H1 (cell line): ENCODE data around the gene CNOT6L. TPM values are rescaled to one million over a fixed set of nuclear protein-coding genes. Genes with fewer than 3 reads are reported as not detected.

Source experiments
- HDAC2 ChIP-seq, 2 experiments: fragments of 300-600 bp in 1 of 2; sonication (generic) in 1 of 2; IDR thresholded peaks; 2 replicates each; pipeline ENCODE4 v1.6.1; 2011 to 2012; ENCODE audit warnings: low read depth in 2 of 2, low read length in 2 of 2, mild to moderate bottlenecking in 2 of 2, moderate library complexity in 2 of 2, borderline replicate concordance in 1 of 2, inconsistent platforms in 1 of 2
- polyA plus RNA-seq, 7 experiments: library from polyadenylated mRNA; depleted of rRNA in 3 of 7; stranded (reverse) in 5 of 7; unstranded in 2 of 7; fragments of >200 nt in 5 of 7; fragments of 200-250 nt in 2 of 7; gene quantifications; 1 replicate in 5 of 7; 2 replicates in 1 of 7; 4 replicates in 1 of 7; pipeline versions ENCODE4 v1.2.1 to v1.2.3, GENCODE V29; 2011 to 2013; ENCODE audit warnings: missing spikeins in 2 of 7, mixed read lengths in 2 of 7
- total RNA-seq: library from RNA; stranded (reverse); fragmentation: NEBNext Ultra II Directional; extraction: Animal tissue kit (Norgen Biotek cat#: 25700); gene quantifications from 2 replicates; pipeline ENCODE4 v1.2.1, GENCODE V29; 2021

Gene CNOT6L
- total and polyA plus RNA-seq, 2 of the 8 experiments (the other 6 are each of a cell fraction or from before 2014, with no cell fraction given), result 2.0 to 22.4 TPM

DNA sequence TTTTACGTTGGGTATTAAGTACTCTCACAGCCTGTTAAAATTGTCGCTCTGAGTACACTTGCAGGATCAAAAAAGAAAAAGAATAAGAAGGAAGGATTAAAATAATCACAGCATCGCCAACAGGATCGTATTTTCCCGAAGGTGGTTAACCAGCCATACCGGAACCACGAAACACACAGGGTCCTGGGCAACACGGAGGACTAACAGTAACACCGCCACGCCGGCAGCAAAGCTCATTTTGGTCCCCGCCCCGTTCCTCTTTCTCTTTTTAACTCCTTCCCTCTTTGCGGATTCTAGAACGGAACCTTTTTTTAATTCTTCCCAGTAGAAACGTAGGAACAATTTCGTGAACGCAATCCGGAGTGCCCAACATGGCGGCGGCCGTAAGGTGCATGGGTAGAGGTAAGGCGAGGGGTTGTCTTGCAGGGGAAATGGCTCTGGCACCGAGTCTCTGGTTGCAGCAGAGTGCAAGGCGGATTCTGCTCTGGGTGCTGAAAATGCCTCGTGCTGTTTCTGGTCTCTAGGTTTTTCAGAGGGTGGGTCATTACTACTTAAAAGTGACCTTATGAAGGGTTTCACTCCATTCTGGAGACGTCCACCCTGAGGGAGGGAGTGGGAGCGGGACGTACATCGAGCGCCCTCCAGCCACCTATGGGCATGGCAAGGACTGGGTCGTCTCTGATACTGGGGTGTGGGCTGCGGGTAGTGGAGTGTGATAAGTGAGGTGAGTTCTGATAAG is 43.5 kb upstream of the CNOT6L start, which contains the start of gene MRPL1 (continued):
- no peak for TF ChIP-seq HDAC2 (IDR thresholded peaks at IDR 0.05; ENCODE audit: borderline replicate concordance in 1 of 2, low read depth in 2 of 2, low read length in 2 of 2)
